ENCODE data around the gene C17orf113. TPM values are rescaled to one million over a fixed set of nuclear protein-coding genes. Genes with fewer than 3 reads are reported as not detected.

Gene C17orf113
- total RNA-seq, 1 donor from 2014 or later: 1.8 TPM

- no peak for DNase-seq
These were observed 22.2 kb upstream of the C17orf113 start for GRCh38 chr17:42072323-42073187.

- DNase-seq: no peak
These were observed 21.4 kb upstream of the C17orf113 start for GRCh38 chr17:42071810-42072209.

GRCh38 chr17:42068979-42069378 is 18.6 kb upstream of the C17orf113 start:
- no peak for DNase-seq

- no peak for DNase-seq
These were observed 17.1 kb upstream of the C17orf113 start for GRCh38 chr17:42067371-42068091.

GRCh38 chr17:42065201-42065600 is 14.8 kb upstream of the C17orf113 start:
- DNase-seq: no peak

GRCh38 chr17:42062681-42063080 is 12.3 kb upstream of the C17orf113 start:
- DNase-seq: no peak

- no peak for DNase-seq
These were observed 11.5 kb upstream of the C17orf113 start for GRCh38 chr17:42061646-42062487.

GRCh38 chr17:42060231-42060630 is 9.8 kb upstream of the C17orf113 start:
- no peak for DNase-seq

- DNase-seq: no peak
These were observed 9.4 kb upstream of the C17orf113 start for GRCh38 chr17:42059815-42060214.

GRCh38 chr17:42058063-42058462 is 7.7 kb upstream of the C17orf113 start:
- no peak for DNase-seq

GRCh38 chr17:42056635-42057034 is 6.2 kb upstream of the C17orf113 start:
- no peak for DNase-seq

- no peak for DNase-seq
These were observed 5.1 kb upstream of the C17orf113 start for GRCh38 chr17:42055496-42055895.

- DNase-seq: no peak
These were observed 4.6 kb upstream of the C17orf113 start for GRCh38 chr17:42055027-42055426.

- no peak for DNase-seq
These were observed 3.5 kb upstream of the C17orf113 start for GRCh38 chr17:42053731-42054500.

GRCh38 chr17:42052346-42052877 is 2.0 kb upstream of the C17orf113 start:
- no peak for DNase-seq

- no peak for DNase-seq
These were observed 1.2 kb upstream of the C17orf113 start for GRCh38 chr17:42051645-42052044.

GRCh38 chr17:42051013-42051400 is 606 bp upstream of the C17orf113 start:
- no peak for DNase-seq

- no peak for DNase-seq
These were observed 488 bp downstream of the C17orf113 start for GRCh38 chr17:42049834-42050392.

GRCh38 chr17:42047343-42047742 is 3.1 kb downstream of the C17orf113 start:
- no peak for DNase-seq

- no peak for DNase-seq
These were observed 4.7 kb downstream of the C17orf113 start for GRCh38 chr17:42045719-42046118.

Measured in skin of body (tissue), 2 donors.